ENCODE results near the gene HMGXB4. TPM values are rescaled to one million over a fixed set of nuclear protein-coding genes. Genes with fewer than 3 reads are reported as not detected.

The HMGXB4 gene
- total and polyA plus RNA-seq, 9 of the 15 experiments (the other 6 are each of a cell fraction or from before 2014, with no cell fraction given) = 9.9 to 31.4 (median 24.8) TPM

DNA sequence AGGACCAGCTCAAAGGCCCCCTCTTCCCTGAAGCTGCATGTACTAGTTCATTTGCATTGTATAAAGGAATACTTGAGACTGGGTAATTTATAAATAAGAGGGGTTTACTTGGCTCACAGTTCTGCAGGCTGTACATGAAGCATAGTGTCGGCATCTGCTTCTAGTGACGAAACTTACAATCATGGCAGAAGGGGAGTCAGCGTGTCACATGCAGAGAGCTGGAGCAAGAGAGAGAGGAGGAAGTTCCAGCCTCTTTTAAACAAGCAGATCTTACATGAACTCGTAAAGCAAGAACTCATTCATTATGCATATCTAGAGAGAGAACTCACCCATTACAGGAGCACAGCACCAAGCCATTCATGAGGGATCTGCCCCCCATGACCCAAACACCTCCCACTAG lies 7.1 kb upstream of the HMGXB4 start:
- H4K20me1 ChIP-seq (replicated peaks; ENCODE audit: control insufficient read depth, insufficient read depth, low read length) = no peaks in the 10 kb centered on the region
- no peaks in the 10 kb centered on the region for H3K9me1 ChIP-seq (ENCODE audit: control insufficient read depth, insufficient read depth, low read length)
- no peak overlapping the region for H3K4me2 ChIP-seq (ENCODE audit: insufficient read depth, low read length)
- no peaks in the 10 kb centered on the region for H3K27me3 ChIP-seq (ENCODE audit: control insufficient read depth in 2 of 2, insufficient read depth in 2 of 2, low read length in 2 of 2)
- no peaks in the 10 kb centered on the region for H3K9me3 ChIP-seq (replicated peaks; ENCODE audit: control insufficient read depth, insufficient read depth, low read depth, low read length)
- H3K9ac ChIP-seq (ENCODE audit: insufficient read depth in 1 of 2, low read depth in 2 of 2, low read length in 2 of 2) = no peak overlapping the region
- H3K79me2 ChIP-seq (ENCODE audit: control insufficient read depth, insufficient read depth, low read length) = no peaks in the 10 kb centered on the region
- FAIRE-seq (no peak), ATAC-seq (no peak), DNase-seq (ENCODE audit: extremely low read depth in 1 of 4, low spot score in 3 of 4) (no peak)
- no peak overlapping the region for H3K27ac ChIP-seq (ENCODE audit: extremely low read depth, low read depth, low read length)
- in situ Hi-C loops (cut with MboI) (no loop called here), intact Hi-C loops (cut with micrococcal nuclease) (no loop called here)
- 11% methylated on average over 4 of the region's 4 CpGs for WGBS (ENCODE audit: insufficient coverage, low coverage, missing lambda C conversion rate)
- H2AFZ ChIP-seq (ENCODE audit: low read depth, low read length) = peak overlapping the region; percentile 44; the same call in 1 of the 2 replicates
- ChIA-PET CTCF (ENCODE audit: low intra/inter-chr PET ratio) (no interaction called here), POLR2A (interaction anchor here (0.5 to 0.8 kb wide), 2 partner anchors 41 to 633 kb away, joined by 3 to 4 read pairs; no protein-coding TSS in a partner anchor)
- H3K4me1 ChIP-seq (replicated peaks in 1 of 2; ENCODE audit: control insufficient read depth in 2 of 2, insufficient read depth in 2 of 2, low read length in 2 of 2) = no peaks in the 10 kb centered on the region; a peak in 1 of 5 replicates
- TF ChIP-seq, protein P1, sequence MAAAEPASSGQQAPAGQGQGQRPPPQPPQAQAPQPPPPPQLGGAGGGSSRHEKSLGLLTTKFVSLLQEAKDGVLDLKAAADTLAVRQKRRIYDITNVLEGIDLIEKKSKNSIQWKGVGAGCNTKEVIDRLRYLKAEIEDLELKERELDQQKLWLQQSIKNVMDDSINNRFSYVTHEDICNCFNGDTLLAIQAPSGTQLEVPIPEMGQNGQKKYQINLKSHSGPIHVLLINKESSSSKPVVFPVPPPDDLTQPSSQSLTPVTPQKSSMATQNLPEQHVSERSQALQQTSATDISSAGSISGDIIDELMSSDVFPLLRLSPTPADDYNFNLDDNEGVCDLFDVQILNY (CRISPR knock-in tag; IDR thresholded peaks at IDR 0.05) = no peak
- TF ChIP-seq DMBX1 (CRISPR knock-in tag; IDR thresholded peaks at IDR 0.05; ENCODE audit: borderline replicate concordance) = no peak
- no peak for TF ChIP-seq YBX1 (IDR thresholded peaks at IDR 0.05)
- TF ChIP-seq, protein P2, sequence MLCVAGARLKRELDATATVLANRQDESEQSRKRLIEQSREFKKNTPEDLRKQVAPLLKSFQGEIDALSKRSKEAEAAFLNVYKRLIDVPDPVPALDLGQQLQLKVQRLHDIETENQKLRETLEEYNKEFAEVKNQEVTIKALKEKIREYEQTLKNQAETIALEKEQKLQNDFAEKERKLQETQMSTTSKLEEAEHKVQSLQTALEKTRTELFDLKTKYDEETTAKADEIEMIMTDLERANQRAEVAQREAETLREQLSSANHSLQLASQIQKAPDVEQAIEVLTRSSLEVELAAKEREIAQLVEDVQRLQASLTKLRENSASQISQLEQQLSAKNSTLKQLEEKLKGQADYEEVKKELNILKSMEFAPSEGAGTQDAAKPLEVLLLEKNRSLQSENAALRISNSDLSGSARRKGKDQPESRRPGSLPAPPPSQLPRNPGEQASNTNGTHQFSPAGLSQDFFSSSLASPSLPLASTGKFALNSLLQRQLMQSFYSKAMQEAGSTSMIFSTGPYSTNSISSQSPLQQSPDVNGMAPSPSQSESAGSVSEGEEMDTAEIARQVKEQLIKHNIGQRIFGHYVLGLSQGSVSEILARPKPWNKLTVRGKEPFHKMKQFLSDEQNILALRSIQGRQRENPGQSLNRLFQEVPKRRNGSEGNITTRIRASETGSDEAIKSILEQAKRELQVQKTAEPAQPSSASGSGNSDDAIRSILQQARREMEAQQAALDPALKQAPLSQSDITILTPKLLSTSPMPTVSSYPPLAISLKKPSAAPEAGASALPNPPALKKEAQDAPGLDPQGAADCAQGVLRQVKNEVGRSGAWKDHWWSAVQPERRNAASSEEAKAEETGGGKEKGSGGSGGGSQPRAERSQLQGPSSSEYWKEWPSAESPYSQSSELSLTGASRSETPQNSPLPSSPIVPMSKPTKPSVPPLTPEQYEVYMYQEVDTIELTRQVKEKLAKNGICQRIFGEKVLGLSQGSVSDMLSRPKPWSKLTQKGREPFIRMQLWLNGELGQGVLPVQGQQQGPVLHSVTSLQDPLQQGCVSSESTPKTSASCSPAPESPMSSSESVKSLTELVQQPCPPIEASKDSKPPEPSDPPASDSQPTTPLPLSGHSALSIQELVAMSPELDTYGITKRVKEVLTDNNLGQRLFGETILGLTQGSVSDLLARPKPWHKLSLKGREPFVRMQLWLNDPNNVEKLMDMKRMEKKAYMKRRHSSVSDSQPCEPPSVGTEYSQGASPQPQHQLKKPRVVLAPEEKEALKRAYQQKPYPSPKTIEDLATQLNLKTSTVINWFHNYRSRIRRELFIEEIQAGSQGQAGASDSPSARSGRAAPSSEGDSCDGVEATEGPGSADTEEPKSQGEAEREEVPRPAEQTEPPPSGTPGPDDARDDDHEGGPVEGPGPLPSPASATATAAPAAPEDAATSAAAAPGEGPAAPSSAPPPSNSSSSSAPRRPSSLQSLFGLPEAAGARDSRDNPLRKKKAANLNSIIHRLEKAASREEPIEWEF (CRISPR knock-in tag; IDR thresholded peaks at IDR 0.05) = no peak
- TF ChIP-seq NR2C2 (CRISPR knock-in tag; IDR thresholded peaks at IDR 0.05) = no peak
- no peak for TF ChIP-seq NR2C2 (tag; IDR thresholded peaks at IDR 0.05)
- no peaks in the 10 kb centered on the region for H3K36me3 ChIP-seq (ENCODE audit: control insufficient read depth, insufficient read depth, low read length)
- no TSS peak for BruUV-seq (replicated peaks)
- no peak overlapping the region for H3K4me3 ChIP-seq
